Activated naive CD8-positive, alpha-beta T cell treated with anti-CD3 and anti-CD28 coated beads for 36 hours (primary cell): Measurements from ENCODE around the gene RASSF5. TPM values are rescaled to one million over a fixed set of nuclear protein-coding genes. Genes with fewer than 3 reads are reported as not detected.

Experiments
- DNase-seq: peaks from one replicate; pipeline ENCODE4 v3.0.0; 2021
- H3K27ac Mint-ChIP-seq: one replicate; pipeline ENCODE4 v1.8.0; 2022; ENCODE audit warnings: mild to moderate bottlenecking, moderate library complexity, mixed read lengths
- H3K27me3 Mint-ChIP-seq: one replicate; pipeline ENCODE4 v1.8.0; 2022; ENCODE audit warnings: mild to moderate bottlenecking, mixed read lengths
- H3K36me3 Mint-ChIP-seq: one replicate; pipeline ENCODE4 v1.8.0; 2021; ENCODE audit warnings: mild to moderate bottlenecking, mixed read lengths
- H3K4me1 Mint-ChIP-seq: one replicate; pipeline ENCODE4 v1.8.0; 2021; ENCODE audit warnings: mixed read lengths
- H3K4me3 Mint-ChIP-seq: one replicate; pipeline ENCODE4 v1.8.0; 2022; ENCODE audit warnings: mild to moderate bottlenecking, moderate library complexity, mixed read lengths
- H3K9me3 Mint-ChIP-seq: one replicate; pipeline ENCODE4 v1.8.0; 2022; ENCODE audit warnings: mixed read lengths
- total RNA-seq, 2 experiments: library from RNA; stranded (reverse); gene quantifications; one replicate each; pipeline ENCODE4 v1.2.3, GENCODE V29; 2021

RASSF5 gene
- total RNA-seq, 2 experiments from 2014 or later: 223 to 226 TPM

DNA sequence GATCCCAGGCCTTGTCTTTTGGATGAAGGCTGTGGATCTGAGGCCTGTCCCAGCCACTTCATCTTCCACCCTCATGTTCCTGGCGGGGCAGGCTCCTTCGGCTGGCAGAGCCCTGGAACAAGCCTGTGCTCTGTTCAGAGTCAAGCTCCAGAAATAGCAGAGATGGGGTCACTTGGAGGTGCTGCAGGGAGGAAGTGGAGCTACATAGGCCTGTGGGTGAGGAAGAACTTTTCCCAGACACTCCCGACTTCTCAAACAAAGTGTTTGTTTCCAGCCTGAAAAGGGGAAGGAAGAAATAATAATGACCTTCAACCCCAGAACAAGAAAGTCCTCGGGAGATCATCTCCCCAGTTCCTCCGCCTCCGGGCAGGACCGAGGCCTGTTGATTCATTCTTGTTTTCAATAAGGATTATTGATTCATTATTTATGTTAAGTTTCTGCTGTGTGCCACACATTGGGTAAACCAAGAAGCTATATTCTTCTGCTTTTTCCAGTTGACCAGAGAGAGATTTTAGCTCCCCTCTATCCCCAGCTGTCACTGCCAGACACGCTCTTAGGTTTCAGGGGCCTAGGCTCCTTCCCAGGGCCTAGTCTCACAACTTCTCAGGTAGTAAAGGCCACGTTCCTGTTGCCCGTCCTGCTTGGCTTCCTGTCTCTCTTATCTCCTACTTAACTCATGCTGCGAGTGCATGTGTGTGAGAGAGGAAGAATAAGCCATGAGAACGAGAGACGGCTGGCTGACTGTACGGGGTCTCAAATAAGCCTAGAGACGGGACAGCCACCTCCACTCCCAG, 20.1 kb upstream of the RASSF5 start:
- Mint-ChIP-seq H3K36me3 (peaks cover 10% of the 10 kb centered on the region), H3K27ac (peak overlapping the region; percentile 66), H3K9me3 (no peaks in the 10 kb centered on the region), H3K27me3 (no peaks in the 10 kb centered on the region), H3K4me3 (no peak overlapping the region), H3K4me1 (no peaks in the 10 kb centered on the region)
- DNase-seq: no peak

DNA sequence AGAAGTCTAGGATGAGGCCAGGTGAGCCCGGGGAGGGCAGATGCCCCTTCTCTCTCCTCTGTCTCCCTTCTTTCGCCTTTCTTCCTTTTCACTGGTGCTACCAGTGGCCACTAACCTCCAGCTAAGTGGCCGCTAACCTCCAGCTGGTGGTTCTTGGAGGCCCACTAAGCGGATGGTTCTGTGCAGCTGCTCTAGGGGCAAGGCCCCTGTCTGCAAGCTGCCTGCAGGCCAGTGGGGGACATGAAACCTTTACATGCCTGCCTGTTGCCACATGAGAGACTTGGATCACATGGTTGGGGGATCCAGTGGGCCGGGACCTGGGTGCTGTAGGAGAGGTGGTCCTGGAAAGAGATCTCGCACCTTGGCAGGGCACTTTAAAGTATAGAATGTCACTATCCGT, 19.4 kb upstream of the RASSF5 start:
- DNase-seq: no peak
- H3K27ac Mint-ChIP-seq: peak overlapping the region; percentile 43
- H3K36me3 Mint-ChIP-seq: peaks cover 13% of the 10 kb centered on the region
- H3K27me3 Mint-ChIP-seq: no peaks in the 10 kb centered on the region
- H3K9me3 Mint-ChIP-seq: no peaks in the 10 kb centered on the region
- H3K4me1 Mint-ChIP-seq: no peaks in the 10 kb centered on the region
- no peak overlapping the region for H3K4me3 Mint-ChIP-seq

DNA sequence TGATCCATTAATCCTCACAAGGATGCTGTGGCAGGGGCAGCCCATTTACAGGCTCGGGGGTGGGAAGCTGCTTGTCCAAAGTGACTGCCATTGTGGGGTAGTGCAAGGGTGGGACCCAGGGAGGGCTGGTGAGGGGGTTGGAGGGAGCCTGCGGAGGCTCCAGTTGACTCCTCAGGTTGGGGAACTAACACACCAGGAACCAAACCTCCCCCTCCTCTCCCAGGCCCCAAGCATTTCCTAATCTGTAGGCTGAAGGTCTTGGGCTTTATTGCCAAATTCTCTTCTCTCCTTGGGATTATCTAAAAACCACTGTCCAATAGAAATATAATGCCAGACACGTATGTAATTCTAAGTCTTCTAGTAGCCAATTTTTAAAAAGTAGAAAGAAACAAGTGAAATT, 18.9 kb upstream of the RASSF5 start:
- Mint-ChIP-seq H3K4me1 (no peaks in the 10 kb centered on the region), H3K36me3 (peaks cover 13% of the 10 kb centered on the region), H3K4me3 (no peak overlapping the region), H3K27ac (no peak overlapping the region), H3K27me3 (no peaks in the 10 kb centered on the region), H3K9me3 (no peaks in the 10 kb centered on the region)
- no peak for DNase-seq

DNA sequence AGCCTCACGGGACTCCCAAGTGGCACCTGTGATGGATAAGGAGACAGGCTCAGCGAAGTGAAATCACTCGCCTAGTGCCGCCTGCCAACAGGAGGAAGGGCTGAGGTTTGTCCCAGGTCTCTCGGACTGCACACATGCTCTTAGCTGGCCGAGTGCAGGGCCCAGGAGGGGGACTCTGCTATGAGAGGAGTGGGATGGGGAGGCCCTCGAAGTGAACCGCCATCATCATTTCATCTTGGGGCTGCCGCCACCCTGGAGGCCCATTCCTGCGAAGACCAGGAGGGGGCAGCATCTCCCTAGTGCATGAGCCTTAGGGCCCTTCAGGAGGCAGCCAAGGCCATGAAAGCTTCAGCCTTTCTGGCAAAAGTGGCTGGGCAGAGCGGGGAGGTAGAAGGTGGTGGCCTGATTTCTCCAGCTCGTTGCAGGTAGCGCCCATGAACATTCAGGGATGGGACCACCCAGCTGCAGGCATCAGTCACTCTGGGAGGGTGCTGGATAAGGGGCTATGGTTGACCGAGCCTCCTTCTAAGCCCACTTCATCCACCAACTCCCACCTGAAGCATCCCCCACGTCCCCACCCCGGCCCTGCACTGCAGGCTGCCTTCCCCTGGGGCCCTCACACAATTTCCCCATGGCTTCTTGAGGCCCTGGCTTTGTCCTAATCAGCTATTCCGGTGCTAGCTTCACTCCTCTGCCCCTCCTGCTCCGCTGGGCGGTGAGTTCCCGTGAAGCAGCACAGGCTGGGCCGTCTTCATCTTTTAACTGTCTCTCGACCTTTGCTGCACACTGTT, 17.2 kb upstream of the RASSF5 start:
- peak overlapping the region; percentile 72 for H3K27ac Mint-ChIP-seq
- H3K36me3 Mint-ChIP-seq: peaks cover 13% of the 10 kb centered on the region
- H3K4me1 Mint-ChIP-seq: peaks cover 4% of the 10 kb centered on the region
- DNase-seq: peak; percentile 71
- H3K4me3 Mint-ChIP-seq: no peak overlapping the region
- no peaks in the 10 kb centered on the region for H3K9me3 Mint-ChIP-seq
- H3K27me3 Mint-ChIP-seq: no peaks in the 10 kb centered on the region

DNA sequence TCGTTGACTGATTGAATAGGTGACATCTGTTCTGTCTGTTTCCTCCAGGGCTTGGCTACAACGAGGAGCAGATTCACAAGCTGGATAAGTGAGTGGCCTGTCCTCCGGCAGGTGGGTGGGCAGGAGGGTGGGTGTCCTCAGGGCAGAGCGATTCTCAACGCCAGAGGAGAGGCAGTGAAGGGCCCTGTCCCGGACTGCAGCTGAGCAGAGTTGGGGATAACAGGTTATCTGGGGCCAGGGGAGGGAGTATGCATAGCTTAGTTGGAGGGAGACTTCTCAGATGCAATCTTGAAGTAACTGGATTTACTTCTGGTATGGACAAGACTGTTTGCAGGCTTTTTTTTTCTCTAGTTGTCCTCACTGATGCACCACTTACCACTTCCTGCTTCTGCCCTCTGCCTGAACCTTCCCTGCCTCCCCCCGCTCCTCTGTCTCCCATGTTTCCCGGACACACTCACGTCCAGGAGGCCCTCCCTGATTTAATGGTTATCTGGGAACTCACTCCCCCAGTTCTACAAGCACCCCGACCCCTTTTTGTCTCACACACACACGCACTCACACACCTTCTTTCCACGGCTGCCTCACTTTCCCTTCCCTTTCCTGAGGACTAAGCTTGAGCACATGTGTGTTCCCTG, 16.4 kb upstream of the RASSF5 start:
- no peaks in the 10 kb centered on the region for H3K9me3 Mint-ChIP-seq
- H3K36me3 Mint-ChIP-seq: peaks cover 13% of the 10 kb centered on the region
- DNase-seq: no peak
- peak overlapping the region; percentile 69 for H3K27ac Mint-ChIP-seq
- H3K4me1 Mint-ChIP-seq: peaks cover 11% of the 10 kb centered on the region
- no peaks in the 10 kb centered on the region for H3K27me3 Mint-ChIP-seq
- H3K4me3 Mint-ChIP-seq: no peak overlapping the region

DNA sequence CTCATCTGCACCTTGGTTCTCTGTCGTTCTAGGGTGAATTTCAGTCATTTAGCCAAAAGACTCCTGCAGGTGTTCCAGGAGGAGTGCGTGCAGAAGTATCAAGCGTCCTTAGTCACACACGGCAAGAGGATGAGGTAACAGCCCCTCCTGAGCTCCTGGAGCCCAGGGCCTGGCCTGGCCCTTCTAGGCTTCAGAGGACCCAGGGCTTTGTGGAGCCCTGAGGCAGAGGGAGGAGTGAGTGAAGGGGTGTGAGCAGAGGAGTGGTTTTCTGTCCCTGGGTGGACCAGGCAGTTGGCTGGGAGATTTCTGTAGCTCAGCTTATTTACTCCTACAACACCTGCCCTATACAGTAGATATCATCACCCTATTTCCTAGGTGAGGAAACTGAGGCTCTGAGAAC, 15.7 kb upstream of the RASSF5 start:
- Mint-ChIP-seq H3K9me3 (no peaks in the 10 kb centered on the region), H3K27ac (no peak overlapping the region)

DNA sequence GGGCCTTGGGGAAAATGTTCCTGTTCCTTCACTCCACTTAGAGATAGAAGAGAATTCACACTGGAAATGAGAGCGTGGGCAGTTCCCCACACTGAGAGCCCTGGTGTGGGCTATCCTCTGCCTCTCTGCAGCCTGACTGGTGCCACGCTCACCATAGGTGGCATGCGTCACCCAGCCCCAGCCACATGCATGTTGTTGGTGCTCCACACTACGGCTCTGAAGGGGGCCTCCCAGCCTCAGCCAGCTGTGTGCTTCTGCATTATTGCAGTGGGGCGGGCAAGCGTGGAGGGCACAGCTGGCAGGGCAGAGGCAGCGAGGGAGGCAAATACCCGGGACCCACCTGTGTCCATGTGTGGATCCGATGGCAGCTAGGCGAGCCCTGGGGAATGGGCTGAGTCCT, 14.7 kb upstream of the RASSF5 start:
- H3K27ac Mint-ChIP-seq: peak overlapping the region; percentile 4
- peaks cover 17% of the 10 kb centered on the region for H3K36me3 Mint-ChIP-seq
- no peaks in the 10 kb centered on the region for H3K27me3 Mint-ChIP-seq
- peaks cover 20% of the 10 kb centered on the region for H3K4me1 Mint-ChIP-seq
- DNase-seq: no peak
- no peak overlapping the region for H3K4me3 Mint-ChIP-seq
- H3K9me3 Mint-ChIP-seq: no peaks in the 10 kb centered on the region

More for the DNA sequence above, 15.7 kb upstream of the RASSF5 start:
- H3K4me1 Mint-ChIP-seq: peaks cover 18% of the 10 kb centered on the region
- no peaks in the 10 kb centered on the region for H3K27me3 Mint-ChIP-seq
- peaks cover 17% of the 10 kb centered on the region for H3K36me3 Mint-ChIP-seq
- no peak overlapping the region for H3K4me3 Mint-ChIP-seq
- DNase-seq: no peak

DNA sequence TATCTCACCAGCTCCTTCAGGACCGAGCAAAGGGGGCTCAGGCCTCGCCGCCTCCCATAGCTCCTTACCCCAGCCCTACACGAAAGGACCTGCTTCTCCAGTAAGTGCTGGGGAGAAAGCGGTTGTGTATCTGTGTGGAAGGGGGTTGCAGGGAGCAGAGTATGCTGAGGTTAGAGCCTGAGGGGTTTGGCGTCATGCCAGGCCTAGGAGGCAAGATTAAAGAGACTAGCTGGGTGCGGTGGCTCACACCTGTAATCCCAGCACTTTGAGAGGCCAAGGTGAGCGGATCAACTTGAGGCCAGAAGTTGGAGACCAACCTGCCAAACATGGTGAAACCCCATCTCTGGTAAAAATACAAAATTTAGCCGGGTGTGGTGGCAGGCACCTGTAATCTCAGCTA, 14.1 kb upstream of the RASSF5 start:
- no peak overlapping the region for H3K4me3 Mint-ChIP-seq
- no peaks in the 10 kb centered on the region for H3K9me3 Mint-ChIP-seq
- no peak overlapping the region for H3K27ac Mint-ChIP-seq

DNA sequence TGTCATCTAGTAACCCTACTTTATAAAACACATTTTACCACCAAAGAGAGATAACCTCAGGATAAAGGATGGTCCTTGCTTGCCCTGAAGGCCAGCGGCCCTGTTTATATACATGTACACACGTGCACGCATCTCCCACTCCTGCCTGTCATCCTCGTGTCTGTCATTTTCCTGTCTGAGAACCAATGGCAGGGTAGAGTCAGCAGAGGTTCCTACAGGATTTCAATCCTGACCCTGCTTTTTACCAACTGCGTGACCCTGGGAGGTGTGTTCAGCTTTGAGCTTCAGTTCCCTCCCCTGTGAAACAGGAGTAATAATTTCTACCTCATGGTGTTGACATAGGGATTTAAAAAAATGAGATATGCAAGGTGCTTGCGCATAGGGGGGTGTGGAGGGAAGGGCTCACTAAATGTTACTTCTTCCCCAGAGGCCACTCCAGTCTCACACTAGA, 12.3 kb upstream of the RASSF5 start:
- Mint-ChIP-seq H3K27me3 (no peaks in the 10 kb centered on the region), H3K4me1 (peaks cover 20% of the 10 kb centered on the region), H3K9me3 (no peaks in the 10 kb centered on the region), H3K36me3 (peaks cover 21% of the 10 kb centered on the region), H3K4me3 (no peak overlapping the region), H3K27ac (peak overlapping the region; percentile 20)
- DNase-seq: no peak

More for the DNA sequence above, 14.1 kb upstream of the RASSF5 start:
- peaks cover 20% of the 10 kb centered on the region for H3K4me1 Mint-ChIP-seq
- H3K27me3 Mint-ChIP-seq: no peaks in the 10 kb centered on the region
- no peak for DNase-seq
- H3K36me3 Mint-ChIP-seq: peaks cover 18% of the 10 kb centered on the region

DNA sequence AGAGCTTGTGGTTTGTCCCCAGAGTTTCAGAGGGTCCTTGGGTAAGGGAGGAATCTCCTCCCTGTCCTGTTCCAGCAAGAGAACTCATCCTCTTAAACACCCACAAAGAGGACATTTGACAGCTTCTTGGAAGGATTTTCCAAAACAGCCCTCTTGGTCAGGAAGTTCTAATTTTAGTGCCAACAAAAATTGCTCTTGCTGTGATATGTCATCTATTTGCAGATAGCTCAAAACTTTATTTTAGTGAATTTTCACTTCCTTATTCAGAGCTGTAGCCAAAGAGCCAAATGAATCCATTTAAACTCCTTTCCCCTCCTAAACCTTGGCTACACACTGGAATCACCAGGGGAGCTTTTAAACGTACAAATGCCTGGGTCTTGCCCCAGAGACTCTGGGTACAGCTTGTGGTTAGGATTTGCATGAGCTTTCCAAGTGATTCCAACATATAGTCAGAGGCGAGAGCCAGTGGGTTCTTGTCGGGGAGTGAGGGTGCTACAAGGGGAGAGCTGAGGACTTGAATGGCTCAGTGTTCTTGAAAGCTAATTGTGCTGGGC, 11.8 kb upstream of the RASSF5 start:
- peaks cover 20% of the 10 kb centered on the region for H3K36me3 Mint-ChIP-seq
- peaks cover 20% of the 10 kb centered on the region for H3K4me1 Mint-ChIP-seq
- H3K9me3 Mint-ChIP-seq: no peaks in the 10 kb centered on the region
- H3K4me3 Mint-ChIP-seq: no peak overlapping the region
- H3K27ac Mint-ChIP-seq: no peak overlapping the region
- no peak for DNase-seq
- no peaks in the 10 kb centered on the region for H3K27me3 Mint-ChIP-seq

DNA sequence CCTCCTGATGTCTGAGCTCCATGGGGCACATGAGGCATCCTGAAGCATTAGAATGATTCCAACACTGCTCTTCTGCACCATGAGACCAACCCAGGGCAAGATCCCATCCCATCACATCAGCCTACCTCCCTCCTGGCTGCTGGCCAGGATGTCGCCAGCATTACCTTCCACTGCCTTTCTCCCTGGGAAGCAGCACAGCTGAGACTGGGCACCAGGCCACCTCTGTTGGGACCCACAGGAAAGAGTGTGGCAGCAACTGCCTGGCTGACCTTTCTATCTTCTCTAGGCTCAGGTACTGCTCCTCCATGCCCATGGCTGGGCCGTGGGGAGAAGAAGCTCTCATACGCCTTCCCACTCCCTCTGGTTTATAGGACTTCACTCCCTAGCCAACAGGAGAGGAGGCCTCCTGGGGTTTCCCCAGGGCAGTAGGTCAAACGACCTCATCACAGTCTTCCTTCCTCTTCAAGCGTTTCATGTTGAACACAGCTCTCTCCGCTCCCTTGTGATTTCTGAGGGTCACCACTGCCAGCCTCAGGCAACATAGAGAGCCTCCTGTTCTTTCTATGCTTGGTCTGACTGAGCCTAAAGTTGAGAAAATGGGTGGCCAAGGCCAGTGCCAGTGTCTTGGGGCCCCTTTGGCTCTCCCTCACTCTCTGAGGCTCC, 11.1 kb upstream of the RASSF5 start:
- H3K27me3 Mint-ChIP-seq: no peaks in the 10 kb centered on the region
- H3K9me3 Mint-ChIP-seq: no peaks in the 10 kb centered on the region
- H3K27ac Mint-ChIP-seq: peak overlapping the region; percentile 74
- DNase-seq: no peak
- H3K4me1 Mint-ChIP-seq: peaks cover 23% of the 10 kb centered on the region
- peaks cover 16% of the 10 kb centered on the region for H3K36me3 Mint-ChIP-seq
- no peak overlapping the region for H3K4me3 Mint-ChIP-seq

DNA sequence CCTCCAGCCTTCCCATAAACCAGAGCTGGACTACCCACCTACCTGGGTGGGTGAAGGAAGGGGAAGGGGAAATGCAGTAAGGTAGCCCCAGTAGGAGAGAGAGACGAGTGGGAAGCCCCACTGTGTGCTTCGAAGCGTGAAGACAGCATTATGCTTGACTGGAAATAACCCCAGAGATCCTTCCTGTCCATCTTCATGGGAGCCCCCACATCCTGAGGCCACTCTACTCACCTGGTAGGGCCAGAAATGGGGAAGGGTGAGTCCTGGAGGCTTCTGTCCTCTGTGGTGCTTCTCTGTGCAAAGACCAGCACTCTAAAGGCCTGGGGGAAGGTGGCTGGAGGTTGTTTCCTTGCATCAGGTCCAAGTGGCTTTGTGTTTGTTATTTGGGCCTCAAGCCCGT, 10.0 kb upstream of the RASSF5 start:
- Mint-ChIP-seq H3K9me3 (no peaks in the 10 kb centered on the region), H3K27me3 (no peaks in the 10 kb centered on the region), H3K4me3 (no peak overlapping the region), H3K36me3 (peaks cover 9% of the 10 kb centered on the region), H3K4me1 (peaks cover 25% of the 10 kb centered on the region), H3K27ac (peak overlapping the region; percentile 74)
- no peak for DNase-seq

DNA sequence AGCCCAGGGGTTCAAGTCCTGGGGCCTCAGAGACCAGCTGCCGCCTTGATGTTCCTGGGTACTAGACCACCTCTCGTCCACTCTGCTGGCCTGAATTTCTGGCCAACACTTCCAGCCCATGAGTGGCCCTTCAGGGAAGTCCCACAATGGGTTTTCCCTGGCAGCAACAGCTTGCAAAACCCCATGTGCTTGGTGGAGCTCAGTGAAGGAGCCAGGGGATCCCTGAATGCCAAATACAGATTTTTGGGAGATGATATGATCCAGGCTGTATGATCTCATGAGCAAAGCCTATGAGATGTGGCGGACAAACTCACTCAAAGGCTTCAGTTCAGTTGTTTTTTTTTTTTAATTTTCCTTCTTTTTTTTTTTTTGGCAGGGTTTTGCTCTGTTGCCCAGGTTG, 9.6 kb upstream of the RASSF5 start:
- no peaks in the 10 kb centered on the region for H3K27me3 Mint-ChIP-seq
- no peak for DNase-seq
- no peak overlapping the region for H3K27ac Mint-ChIP-seq
- no peaks in the 10 kb centered on the region for H3K9me3 Mint-ChIP-seq
- peaks cover 8% of the 10 kb centered on the region for H3K36me3 Mint-ChIP-seq
- peaks cover 28% of the 10 kb centered on the region for H3K4me1 Mint-ChIP-seq
- no peak overlapping the region for H3K4me3 Mint-ChIP-seq

DNA sequence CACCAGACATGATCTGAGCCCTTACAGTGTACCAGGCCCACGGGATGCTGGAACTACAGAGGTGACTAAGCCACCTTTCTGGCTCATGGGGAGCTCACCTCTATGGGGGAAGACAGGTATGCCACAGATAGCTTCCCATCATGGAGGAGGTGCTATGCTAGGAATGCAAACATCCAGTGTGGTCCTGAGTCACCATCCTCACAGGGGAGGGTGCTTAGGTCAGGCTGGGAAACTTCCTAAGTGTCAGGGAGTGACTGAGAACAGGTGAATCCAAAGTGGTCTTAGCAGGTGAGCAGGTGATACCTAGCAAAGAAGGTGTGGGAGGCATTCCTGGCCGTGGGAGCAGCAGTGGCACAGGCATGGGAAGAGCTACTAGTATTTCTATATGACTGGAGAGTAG, 8.6 kb upstream of the RASSF5 start:
- no peaks in the 10 kb centered on the region for H3K9me3 Mint-ChIP-seq
- peaks cover 36% of the 10 kb centered on the region for H3K4me1 Mint-ChIP-seq
- H3K27ac Mint-ChIP-seq: peak overlapping the region; percentile 21
- no peak for DNase-seq
- no peak overlapping the region for H3K4me3 Mint-ChIP-seq
- H3K27me3 Mint-ChIP-seq: no peaks in the 10 kb centered on the region
- H3K36me3 Mint-ChIP-seq: peaks cover 8% of the 10 kb centered on the region
